GM23338 (cell line): Measurements from ENCODE around the gene PALS2. TPM values are rescaled to one million over a fixed set of nuclear protein-coding genes. Genes with fewer than 3 reads are reported as not detected.

Source experiments
- ATAC-seq: fragments of 200-7000 bp; cut with Tn5 transposase; 3 replicates; pipeline ENCODE4 v1.9.1; 2020
- DNase-seq: peaks from one replicate; pipeline ENCODE4 v3.0.0-alpha.2; 2015; ENCODE audit warnings: low spot score
- H2AFZ ChIP-seq: fragments of 200-600 bp; sonication (generic); 2 replicates; pipeline ENCODE4 v1.8.0; 2016; ENCODE audit warnings: antibody characterized with exemption, mild to moderate bottlenecking, moderate library complexity
- H3F3A ChIP-seq: fragments of 200-600 bp; sonication (generic); replicated peaks from 2 replicates; pipeline ENCODE4 v1.8.0; 2017; ENCODE audit warnings: antibody characterized with exemption, mixed run types, low read depth
- H3K27ac ChIP-seq: fragments of 200-600 bp; sonication (generic); 2 replicates; pipeline ENCODE4 v1.6.1; 2016; ENCODE audit warnings: low read depth
- H3K27me3 ChIP-seq: fragments of 200-600 bp; sonication (generic); 2 replicates; pipeline ENCODE4 v1.8.0; 2016; ENCODE audit warnings: mild to moderate bottlenecking, mixed run types, moderate library complexity; ENCODE audit not compliant: insufficient read depth
- H3K36me3 ChIP-seq: fragments of 200-600 bp; sonication (generic); 2 replicates; pipeline ENCODE4 v1.8.0; 2016; ENCODE audit warnings: mild to moderate bottlenecking; ENCODE audit not compliant: insufficient read depth
- H3K4me1 ChIP-seq: fragments of 200-600 bp; sonication (generic); 2 replicates; pipeline ENCODE4 v1.8.0; 2016; ENCODE audit warnings: mild to moderate bottlenecking, moderate library complexity; ENCODE audit not compliant: insufficient read depth
- H3K4me2 ChIP-seq: fragments of 200-600 bp; sonication (generic); 2 replicates; pipeline ENCODE4 v1.7.1; 2017; ENCODE audit warnings: mixed run types
- H3K4me3 ChIP-seq: fragments of 200-600 bp; sonication (generic); 2 replicates; pipeline ENCODE4 v1.6.1; 2016; ENCODE audit warnings: mixed run types
- H3K79me2 ChIP-seq: fragments of 200-600 bp; sonication (generic); replicated peaks from 2 replicates; pipeline ENCODE4 v1.8.0; 2017; ENCODE audit warnings: mild to moderate bottlenecking; ENCODE audit not compliant: insufficient read depth
- H3K9me2 ChIP-seq: fragments of 200-600 bp; sonication (generic); 2 replicates; pipeline ENCODE4 v1.8.0; 2017; ENCODE audit not compliant: insufficient read depth
- H4K20me1 ChIP-seq: fragments of 200-600 bp; sonication (generic); replicated peaks from 2 replicates; pipeline ENCODE4 v1.8.0; 2017; ENCODE audit warnings: mild to moderate bottlenecking; ENCODE audit not compliant: insufficient read depth
- H3K27ac Mint-ChIP-seq: 2 replicates; pipeline ENCODE4 v1.8.0; 2020; ENCODE audit warnings: inconsistent platforms, mild to moderate bottlenecking, moderate library complexity, mixed read lengths
- H3K27me3 Mint-ChIP-seq: 3 replicates; pipeline ENCODE4 v1.8.0; 2022; ENCODE audit warnings: low read depth, mild to moderate bottlenecking, moderate library complexity, mixed read lengths, inconsistent platforms; ENCODE audit not compliant: insufficient read depth, poor library complexity
- H3K36me3 Mint-ChIP-seq: 3 replicates; pipeline ENCODE4 v1.8.0; 2021; ENCODE audit warnings: low read depth, mild to moderate bottlenecking, inconsistent platforms, moderate library complexity, mixed read lengths
- H3K4me1 Mint-ChIP-seq: 3 replicates; pipeline ENCODE4 v1.8.0; 2020; ENCODE audit warnings: mild to moderate bottlenecking, inconsistent platforms, mixed read lengths
- H3K4me3 Mint-ChIP-seq: 3 replicates; pipeline ENCODE4 v1.8.0; 2021; ENCODE audit warnings: moderate library complexity, mild to moderate bottlenecking, inconsistent platforms, mixed read lengths
- H3K9me3 Mint-ChIP-seq: 3 replicates; pipeline ENCODE4 v1.8.0; 2020; ENCODE audit warnings: moderate library complexity, mild to moderate bottlenecking, inconsistent platforms, mixed read lengths
- CREB1 ChIP-seq: fragments of 250-450 bp; sonication (Bioruptor Pico); IDR thresholded peaks from 2 replicates; pipeline ENCODE4 v1.5.0; 2020; ENCODE audit warnings: low read depth, mild to moderate bottlenecking, moderate library complexity
- EZH2 ChIP-seq: fragments of 200-600 bp; sonication (generic); IDR thresholded peaks from one replicate; pipeline ENCODE4 v1.8.0; 2017; ENCODE audit warnings: antibody characterized with exemption, mild to moderate bottlenecking, low read depth; ENCODE audit not compliant: unreplicated experiment
- EZH2phosphoT487 ChIP-seq: fragments of 200-600 bp; sonication (generic); IDR thresholded peaks from one replicate; pipeline ENCODE4 v1.8.1; 2018; ENCODE audit warnings: antibody characterized with exemption; ENCODE audit not compliant: unreplicated experiment
- JUNB ChIP-seq: IDR thresholded peaks from one replicate; pipeline ENCODE4 v1.6.1; 2016; ENCODE audit warnings: antibody characterized with exemption; ENCODE audit not compliant: unreplicated experiment
- NANOG ChIP-seq: IDR thresholded peaks from 2 replicates; pipeline ENCODE4 v1.6.1; 2016; ENCODE audit warnings: antibody characterized with exemption, borderline replicate concordance
- POLR2AphosphoS5 ChIP-seq: IDR thresholded peaks from 2 replicates; pipeline ENCODE4 v1.6.1; 2016; ENCODE audit warnings: antibody characterized with exemption, low read depth
- REST ChIP-seq: IDR thresholded peaks from one replicate; pipeline ENCODE4 v1.6.1; 2018; ENCODE audit warnings: antibody characterized with exemption; ENCODE audit not compliant: unreplicated experiment
- STAT1 ChIP-seq: IDR thresholded peaks from one replicate; pipeline ENCODE4 v1.6.1; 2016; ENCODE audit warnings: antibody characterized with exemption; ENCODE audit not compliant: unreplicated experiment
- ZNF114 ChIP-seq: fragments of 250-450 bp; sonication (Bioruptor Pico); IDR thresholded peaks from 2 replicates; pipeline ENCODE4 v1.5.0; 2020; ENCODE audit warnings: mild to moderate bottlenecking, moderate library complexity
- ZNF331 ChIP-seq: fragments of 250-450 bp; sonication (Bioruptor Pico); IDR thresholded peaks from 2 replicates; pipeline ENCODE4 v1.5.0; 2020; ENCODE audit warnings: low read depth, mild to moderate bottlenecking, moderate library complexity
- ZNF462 ChIP-seq: fragments of 250-450 bp; sonication (Bioruptor Pico); IDR thresholded peaks from 2 replicates; pipeline ENCODE4 v1.5.0; 2020; ENCODE audit warnings: mild to moderate bottlenecking, moderate library complexity
- polyA plus RNA-seq: library from polyadenylated mRNA; unstranded; fragments of >200 nt; fragmentation: Nextera tagmentation; extraction: Ambion mirVana; gene quantifications from 2 replicates; pipeline ENCODE4 v1.2.1, GENCODE V29; 2016
- total RNA-seq: library from RNA; depleted of rRNA; stranded (reverse); fragments of >200 nt; shearing (Covaris generic); gene quantifications from 2 replicates; pipeline ENCODE4 v1.2.3, GENCODE V29; 2014
- TF ChIP-seq, protein P1 (sequence below): IDR thresholded peaks from 2 replicates; pipeline ENCODE4 v1.6.1; 2016; ENCODE audit warnings: antibody characterized with exemption
- TF ChIP-seq, protein P2 (sequence below), 2 experiments: fragments of 200-600 bp in 1 of 2; sonication (generic) in 1 of 2; conservative IDR thresholded peaks; 2 replicates each; pipeline versions ENCODE4 v1.5.1 to v1.6.1; 2016 to 2017; ENCODE audit warnings: antibody characterized with exemption in 2 of 2, low read depth in 2 of 2, mild to moderate bottlenecking in 2 of 2, moderate library complexity in 1 of 2

PALS2 gene
- total and polyA plus RNA-seq, 2 experiments from 2014 or later: 51.8 to 115 TPM

DNA sequence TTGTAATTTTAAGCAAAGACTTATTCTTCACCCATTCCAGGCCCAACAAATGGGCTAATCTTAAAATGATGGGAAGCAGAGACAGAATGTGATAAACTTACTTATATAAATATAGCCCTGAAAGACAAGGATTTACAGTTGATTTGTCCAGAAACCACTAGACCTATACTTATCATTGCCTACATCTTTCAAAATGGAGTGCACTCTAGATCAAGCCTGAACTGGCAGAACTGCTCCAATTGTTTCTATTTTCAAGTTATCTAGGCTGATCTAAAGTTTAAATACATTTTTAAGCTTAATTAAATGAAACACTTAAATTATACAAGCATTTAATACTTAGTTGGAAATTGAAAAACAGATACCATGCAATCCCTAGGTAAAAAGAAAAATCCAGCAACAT, 24.9 kb upstream of the PALS2 start:
- Histone ChIP-seq H3K27ac (no peak overlapping the region), H4K20me1 (no peaks in the 10 kb centered on the region), H3F3A (no peaks in the 10 kb centered on the region), H3K4me2 (no peak overlapping the region), H3K36me3 (no peaks in the 10 kb centered on the region), H3K79me2 (no peaks in the 10 kb centered on the region), H3K4me3 (no peak overlapping the region), H3K27me3 (no peaks in the 10 kb centered on the region), H3K4me1 (no peaks in the 10 kb centered on the region), H2AFZ (no peak overlapping the region), H3K9me2 (no peaks in the 10 kb centered on the region; the same call in 1 of the 2 replicates)
- no peaks in the 10 kb centered on the region for H3K9me3 Mint-ChIP-seq
- DNase-seq (no peak), ATAC-seq (no peak)
- no peak overlapping the region for H3K27ac Mint-ChIP-seq
- H3K36me3 Mint-ChIP-seq: no peaks in the 10 kb centered on the region
- H3K4me3 Mint-ChIP-seq: no peak overlapping the region
- TF ChIP-seq POLR2AphosphoS5 (no peak), ZNF462 (CRISPR knock-in tag) (no peak), EZH2phosphoT487 (no peak), NANOG (no peak), CREB1 (no peak), JUNB (no peak), ZNF331 (CRISPR knock-in tag) (no peak), ZNF114 (CRISPR knock-in tag) (no peak), REST (no peak), EZH2 (no peak), STAT1 (no peak)
- TF ChIP-seq, protein P1, sequence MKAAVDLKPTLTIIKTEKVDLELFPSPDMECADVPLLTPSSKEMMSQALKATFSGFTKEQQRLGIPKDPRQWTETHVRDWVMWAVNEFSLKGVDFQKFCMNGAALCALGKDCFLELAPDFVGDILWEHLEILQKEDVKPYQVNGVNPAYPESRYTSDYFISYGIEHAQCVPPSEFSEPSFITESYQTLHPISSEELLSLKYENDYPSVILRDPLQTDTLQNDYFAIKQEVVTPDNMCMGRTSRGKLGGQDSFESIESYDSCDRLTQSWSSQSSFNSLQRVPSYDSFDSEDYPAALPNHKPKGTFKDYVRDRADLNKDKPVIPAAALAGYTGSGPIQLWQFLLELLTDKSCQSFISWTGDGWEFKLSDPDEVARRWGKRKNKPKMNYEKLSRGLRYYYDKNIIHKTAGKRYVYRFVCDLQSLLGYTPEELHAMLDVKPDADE: no peak
- TF ChIP-seq, protein P2, sequence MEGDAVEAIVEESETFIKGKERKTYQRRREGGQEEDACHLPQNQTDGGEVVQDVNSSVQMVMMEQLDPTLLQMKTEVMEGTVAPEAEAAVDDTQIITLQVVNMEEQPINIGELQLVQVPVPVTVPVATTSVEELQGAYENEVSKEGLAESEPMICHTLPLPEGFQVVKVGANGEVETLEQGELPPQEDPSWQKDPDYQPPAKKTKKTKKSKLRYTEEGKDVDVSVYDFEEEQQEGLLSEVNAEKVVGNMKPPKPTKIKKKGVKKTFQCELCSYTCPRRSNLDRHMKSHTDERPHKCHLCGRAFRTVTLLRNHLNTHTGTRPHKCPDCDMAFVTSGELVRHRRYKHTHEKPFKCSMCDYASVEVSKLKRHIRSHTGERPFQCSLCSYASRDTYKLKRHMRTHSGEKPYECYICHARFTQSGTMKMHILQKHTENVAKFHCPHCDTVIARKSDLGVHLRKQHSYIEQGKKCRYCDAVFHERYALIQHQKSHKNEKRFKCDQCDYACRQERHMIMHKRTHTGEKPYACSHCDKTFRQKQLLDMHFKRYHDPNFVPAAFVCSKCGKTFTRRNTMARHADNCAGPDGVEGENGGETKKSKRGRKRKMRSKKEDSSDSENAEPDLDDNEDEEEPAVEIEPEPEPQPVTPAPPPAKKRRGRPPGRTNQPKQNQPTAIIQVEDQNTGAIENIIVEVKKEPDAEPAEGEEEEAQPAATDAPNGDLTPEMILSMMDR (conservative IDR thresholded peaks at IDR 0.05; ENCODE audit: low read depth in 2 of 2): no peak
- no peaks in the 10 kb centered on the region for H3K27me3 Mint-ChIP-seq
- no peaks in the 10 kb centered on the region; the same call in 2 of the 3 replicates for H3K4me1 Mint-ChIP-seq
